ENCODE results near the gene PRR23A. TPM values are rescaled to one million over a fixed set of nuclear protein-coding genes. Genes with fewer than 3 reads are reported as not detected.

PRR23A gene
- total and polyA plus RNA-seq, 2 of the 4 experiments (the other 2 are of a cell fraction): not detected

DNA sequence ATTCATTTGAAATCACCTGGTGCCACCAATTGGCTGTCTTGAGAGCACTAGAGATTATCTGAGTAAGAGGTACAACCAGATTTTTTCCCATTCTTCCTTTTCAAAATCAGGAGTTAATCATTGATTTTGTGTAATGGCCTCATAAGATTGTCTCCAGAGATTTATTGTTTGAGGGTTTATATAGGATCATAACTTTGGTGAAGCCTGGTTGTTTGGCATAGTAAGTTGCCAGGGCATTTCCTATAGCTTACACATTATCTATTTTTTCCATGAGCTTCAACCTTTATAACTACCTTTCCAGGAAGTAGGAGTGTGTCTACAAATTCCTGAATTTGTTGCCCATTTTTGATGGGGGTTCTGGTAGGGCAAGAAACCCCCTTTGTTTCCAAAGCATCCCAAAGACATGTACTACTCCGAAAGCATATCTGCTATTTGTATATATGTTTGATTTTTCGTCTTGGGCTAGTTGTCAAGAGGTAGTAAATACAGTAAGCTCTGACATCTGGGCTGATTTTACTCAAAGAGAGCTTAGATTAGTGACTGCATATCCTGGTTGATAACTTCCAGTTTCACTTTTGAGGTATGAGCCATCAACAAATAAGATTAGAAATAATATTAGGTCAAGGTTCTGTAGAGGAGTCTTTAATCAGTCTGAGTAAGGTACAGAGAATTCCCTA lies 26.4 kb upstream of the PRR23A start:
- H2AK9ac ChIP-seq (replicated peaks; ENCODE audit: low read depth, low read length, poor library complexity): no peak overlapping the region
- H3K9me3 ChIP-seq (ENCODE audit: control insufficient read depth, insufficient read depth, low read length): no peaks in the 10 kb centered on the region
- no peak overlapping the region for H2BK20ac ChIP-seq (ENCODE audit: low read depth, low read length)
- no peaks in the 10 kb centered on the region for H3K27me3 ChIP-seq (ENCODE audit: control insufficient read depth, insufficient read depth, low read length)
- no peaks in the 10 kb centered on the region for H4K20me1 ChIP-seq (ENCODE audit: insufficient read depth, low read length)
- no peak overlapping the region for H2AFZ ChIP-seq (replicated peaks; ENCODE audit: low read length, poor library complexity)
- ATAC-seq (ENCODE audit: low read depth) (no peak), DNase-seq (no peak)
- no peak overlapping the region for H3K9ac ChIP-seq (ENCODE audit: low read depth, low read length)
- no peaks in the 10 kb centered on the region for H3K9me1 ChIP-seq (ENCODE audit: insufficient read depth, low read length)
- H2BK120ac ChIP-seq (ENCODE audit: low read depth, low read length): no peak overlapping the region
- no peak overlapping the region for H3K18ac ChIP-seq (ENCODE audit: low read depth, low read length)
- no CpG with 5 or more reads among the region's 2 CpGs for WGBS, 2 experiments (ENCODE audit: extremely low coverage in 2 of 2, insufficient read length in 1 of 2)
- H4K91ac ChIP-seq (ENCODE audit: insufficient read depth, low read depth, low read length): no peak overlapping the region
- no peak overlapping the region for H3K27ac ChIP-seq (ENCODE audit: insufficient read depth, low read length)
- dilution Hi-C loops (cut with HindIII; ENCODE audit: low sequenced_read_pairs, unreplicated experiment): no loop called here
- intact Hi-C loops (cut with micrococcal nuclease): no loop called here
- H3K4me1 ChIP-seq (ENCODE audit: control insufficient read depth, insufficient read depth, low read length): no peaks in the 10 kb centered on the region
- H3K56ac ChIP-seq (ENCODE audit: extremely low read depth, insufficient read depth, low read length): no peak overlapping the region
- no peak overlapping the region for H3K4me3 ChIP-seq (ENCODE audit: insufficient read depth, low read depth, low read length)
- no peak overlapping the region for H2BK15ac ChIP-seq (ENCODE audit: low read depth, low read length)
- H2BK5ac ChIP-seq (ENCODE audit: low read depth, low read length, poor library complexity, severe bottlenecking): no peak overlapping the region
- H3K79me1 ChIP-seq (ENCODE audit: low read depth in 1 of 2, low read length in 2 of 2): no peaks in the 10 kb centered on the region
- no peak overlapping the region for H4K8ac ChIP-seq (ENCODE audit: low read depth in 2 of 2, low read length in 2 of 2)
- H4K5ac ChIP-seq (ENCODE audit: low read depth, low read length): no peak overlapping the region
- in situ Hi-C loops (cut with MboI; ENCODE audit: low sequenced_read_pairs): no loop called here
- no peaks in the 10 kb centered on the region for H3K36me3 ChIP-seq (ENCODE audit: control insufficient read depth, insufficient read depth, low read length)
- H3K14ac ChIP-seq (replicated peaks; ENCODE audit: low read depth, low read length): no peak overlapping the region
- TF ChIP-seq RCOR1 (IDR thresholded peaks at IDR 0.05; ENCODE audit: insufficient replicate concordance, low read length) (no peak), RAD21 (IDR thresholded peaks at IDR 0.05; ENCODE audit: low read length) (no peak), CTCF (conservative IDR thresholded peaks at IDR 0.05; ENCODE audit: low read depth, low read length) (no peak), SMC3 (IDR thresholded peaks at IDR 0.05; ENCODE audit: low read depth, low read length) (no peak), MXI1 (IDR thresholded peaks at IDR 0.05; ENCODE audit: borderline replicate concordance, low read depth, low read length) (no peak), MAZ (IDR thresholded peaks at IDR 0.05; ENCODE audit: borderline replicate concordance, low read depth, low read length) (no peak), NFE2L2 (IDR thresholded peaks at IDR 0.05; ENCODE audit: low read depth, low read length) (no peak), USF2 (IDR thresholded peaks at IDR 0.05; ENCODE audit: low read depth, low read length) (no peak), CEBPB (IDR thresholded peaks at IDR 0.05; ENCODE audit: low read depth, low read length) (no peak), BHLHE40 (IDR thresholded peaks at IDR 0.05; ENCODE audit: low read depth, low read length) (no peak), RFX5 (IDR thresholded peaks at IDR 0.05; ENCODE audit: low read depth, low read length) (no peak), CHD1 (IDR thresholded peaks at IDR 0.05; ENCODE audit: low read depth, low read length) (no peak), MAFK (IDR thresholded peaks at IDR 0.05; ENCODE audit: low read depth, low read length) (no peak), ELK1 (IDR thresholded peaks at IDR 0.05; ENCODE audit: borderline replicate concordance, low read depth, low read length) (no peak), POLR2A (IDR thresholded peaks at IDR 0.05; ENCODE audit: low read depth, low read length) (no peak), FOS (IDR thresholded peaks at IDR 0.05; ENCODE audit: low read depth, low read length) (no peak)
- CTCF ChIA-PET: interaction anchor here (0.6 kb wide), 1 partner anchor 62 kb away, joined by 3 read pairs; no protein-coding TSS in a partner anchor
- BruUV-seq (replicated peaks): no TSS peak
- H3K4me2 ChIP-seq (ENCODE audit: low read depth, low read length): no peak overlapping the region
- H3K23ac ChIP-seq (ENCODE audit: low read depth, low read length): no peak overlapping the region
- POLR2A ChIA-PET (ENCODE audit: unreplicated experiment): no interaction called here
- H2AK5ac ChIP-seq (ENCODE audit: low read depth, low read length): no peak overlapping the region
- no peak overlapping the region for H3K4ac ChIP-seq (ENCODE audit: low read depth, low read length)
